Mesothelial cell of epicardium (in vitro differentiated cells): ENCODE data around the gene ANGPTL1. TPM values are rescaled to one million over a fixed set of nuclear protein-coding genes. Genes with fewer than 3 reads are reported as not detected.
"Not testable (repeated sequence)": the region's sequence is repeated elsewhere in the genome, so short reads cannot be mapped to it uniquely, and the experiment has no call there.

Experiments used
- DNase-seq, 2 experiments: peaks; one replicate each; pipeline ENCODE4 v3.0.0; 2021; ENCODE audit warnings: low spot score in 2 of 2; ENCODE audit not compliant: unreplicated experiment in 2 of 2
- H3K27ac Mint-ChIP-seq: 2 replicates; pipeline ENCODE4 v1.8.0; 2021; ENCODE audit warnings: mixed read lengths
- H3K27me3 Mint-ChIP-seq: 2 replicates; pipeline ENCODE4 v1.8.0; 2021; ENCODE audit warnings: low read depth, mixed read lengths
- H3K36me3 Mint-ChIP-seq: 2 replicates; pipeline ENCODE4 v1.8.0; 2021; ENCODE audit warnings: mixed read lengths
- H3K4me1 Mint-ChIP-seq: 2 replicates; pipeline ENCODE4 v1.8.0; 2021; ENCODE audit warnings: mixed read lengths
- H3K4me3 Mint-ChIP-seq: 2 replicates; pipeline ENCODE4 v1.8.0; 2021; ENCODE audit warnings: mild to moderate bottlenecking, moderate library complexity, mixed read lengths
- H3K9me3 Mint-ChIP-seq: 2 replicates; pipeline ENCODE4 v1.8.0; 2021; ENCODE audit warnings: mixed read lengths
- CTCF ChIP-seq: fragments of 200-600 bp; sonication (generic); IDR thresholded peaks from one replicate; pipeline ENCODE4 v1.5.0; 2021; ENCODE audit warnings: antibody characterized with exemption; ENCODE audit not compliant: unreplicated experiment
- total RNA-seq: library from RNA; stranded (reverse); gene quantifications from 3 replicates; pipeline ENCODE4 v1.2.1, GENCODE V29; 2021

ANGPTL1 gene
- total RNA-seq, 1 donor from 2014 or later: 0.67 TPM

- no peak for DNase-seq
- TF ChIP-seq CTCF: no peak
- Mint-ChIP-seq H3K27me3 (no peaks in the 10 kb centered on the region), H3K36me3 (peaks cover 8% of the 10 kb centered on the region), H3K9me3 (no peaks in the 10 kb centered on the region), H3K4me3 (no peak overlapping the region), H3K4me1 (peaks cover 51% of the 10 kb centered on the region), H3K27ac (no peak overlapping the region)
Measured at GRCh38 chr1:178867670-178868069, 3.2 kb downstream of the ANGPTL1 start.

- H3K4me1 Mint-ChIP-seq: peaks cover 22% of the 10 kb centered on the region
- H3K9me3 Mint-ChIP-seq: no peaks in the 10 kb centered on the region
- no peaks in the 10 kb centered on the region for H3K27me3 Mint-ChIP-seq
- peak overlapping the region; percentile 23 for H3K27ac Mint-ChIP-seq
- H3K4me3 Mint-ChIP-seq: no peak overlapping the region
- no peak for DNase-seq
- H3K36me3 Mint-ChIP-seq: peaks cover 20% of the 10 kb centered on the region
- no peak for TF ChIP-seq CTCF
Measured at GRCh38 chr1:178864326-178864725, 6.6 kb downstream of the ANGPTL1 start.

- no peaks in the 10 kb centered on the region for H3K27me3 Mint-ChIP-seq
- peaks cover 23% of the 10 kb centered on the region for H3K36me3 Mint-ChIP-seq
- no peak overlapping the region for H3K4me3 Mint-ChIP-seq
- TF ChIP-seq CTCF: no peak
- H3K27ac Mint-ChIP-seq: no peak overlapping the region
- no peaks in the 10 kb centered on the region for H3K9me3 Mint-ChIP-seq
- H3K4me1 Mint-ChIP-seq: peaks cover 16% of the 10 kb centered on the region
- DNase-seq: no peak
Measured at GRCh38 chr1:178862864-178863263, 8.0 kb downstream of the ANGPTL1 start.

GRCh38 chr1:178862416-178862815 is 8.5 kb downstream of the ANGPTL1 start:
- no peak overlapping the region for H3K27ac Mint-ChIP-seq
- H3K4me3 Mint-ChIP-seq: no peak overlapping the region
- TF ChIP-seq CTCF: no peak
- H3K4me1 Mint-ChIP-seq: peaks cover 12% of the 10 kb centered on the region
- no peaks in the 10 kb centered on the region for H3K9me3 Mint-ChIP-seq
- H3K27me3 Mint-ChIP-seq: no peaks in the 10 kb centered on the region
- no peak for DNase-seq
- peaks cover 23% of the 10 kb centered on the region for H3K36me3 Mint-ChIP-seq

- Mint-ChIP-seq H3K27ac (no peak overlapping the region), H3K27me3 (no peaks in the 10 kb centered on the region), H3K4me1 (no peaks in the 10 kb centered on the region), H3K4me3 (no peak overlapping the region), H3K36me3 (peaks cover 15% of the 10 kb centered on the region), H3K9me3 (no peaks in the 10 kb centered on the region)
- no peak for TF ChIP-seq CTCF
- DNase-seq: no peak
Measured at GRCh38 chr1:178857126-178857525, 13.8 kb downstream of the ANGPTL1 start.

GRCh38 chr1:178849918-178850317 is 21.0 kb downstream of the ANGPTL1 start:
- DNase-seq: no peak
- no peaks in the 10 kb centered on the region for H3K27me3 Mint-ChIP-seq
- H3K9me3 Mint-ChIP-seq: no peaks in the 10 kb centered on the region
- no peak overlapping the region for H3K27ac Mint-ChIP-seq
- no peaks in the 10 kb centered on the region for H3K4me1 Mint-ChIP-seq
- H3K4me3 Mint-ChIP-seq: no peak overlapping the region
- TF ChIP-seq CTCF: no peak
- H3K36me3 Mint-ChIP-seq: peaks cover 1% of the 10 kb centered on the region

GRCh38 chr1:178847919-178848318 is 23.0 kb downstream of the ANGPTL1 start:
- H3K36me3 Mint-ChIP-seq, H3K4me1 Mint-ChIP-seq, H3K9me3 Mint-ChIP-seq, H3K27ac Mint-ChIP-seq, DNase-seq, H3K4me3 Mint-ChIP-seq, H3K27me3 Mint-ChIP-seq: not testable (repeated sequence)
